Left forelimb (tissue), 1 donor: ENCODE data around the gene ZNF100.
"Not testable (repeated sequence)": the region's sequence is repeated elsewhere in the genome, so short reads cannot be mapped to it uniquely, and the experiment has no call there.

ENCODE experiments used
- DNase-seq: peaks from one replicate; pipeline ENCODE4 v3.0.0-alpha.2; 2018; ENCODE audit warnings: low spot score

The ZNF100 gene

GRCh38 chr19:21767065-21767800 lies at the start of gene ZNF100:
Gene ZNF100 (minus strand): TSS chr19:21767579. CDS start chr19:21767429, 150 bp downstream.
- peak; percentile 92 for DNase-seq

GRCh38 chr19:21812448-21812847 lies 45.1 kb upstream of the ZNF100 start:
- no peak for DNase-seq

- not testable (repeated sequence) for DNase-seq
These were observed 41.1 kb upstream of the ZNF100 start for GRCh38 chr19:21808400-21809000.

- no peak for DNase-seq
These were observed 22.2 kb upstream of the ZNF100 start for GRCh38 chr19:21789466-21790085.

GRCh38 chr19:21786936-21787335 lies 19.6 kb upstream of the ZNF100 start:
- no peak for DNase-seq

GRCh38 chr19:21775792-21776191 lies 8.4 kb upstream of the ZNF100 start:
- not testable (repeated sequence) for DNase-seq

- DNase-seq, result not testable (repeated sequence)
These were observed 694 bp downstream of the ZNF100 start for GRCh38 chr19:21766705-21767064.

- no peak for DNase-seq
These were observed 2.2 kb downstream of the ZNF100 start for GRCh38 chr19:21765151-21765550.

GRCh38 chr19:21761547-21761946 lies 5.8 kb downstream of the ZNF100 start:
- not testable (repeated sequence) for DNase-seq

GRCh38 chr19:21758296-21758695 lies 9.1 kb downstream of the ZNF100 start:
- DNase-seq, result no peak

- not testable (repeated sequence) for DNase-seq
These were observed 11.8 kb downstream of the ZNF100 start for GRCh38 chr19:21755555-21755954.

GRCh38 chr19:21751384-21751783 lies 16.0 kb downstream of the ZNF100 start:
- DNase-seq, result no peak

GRCh38 chr19:21750586-21751128 lies 16.7 kb downstream of the ZNF100 start:
- no peak for DNase-seq

GRCh38 chr19:21749090-21749489 lies 18.3 kb downstream of the ZNF100 start:
- DNase-seq, result no peak

- DNase-seq, result no peak
These were observed 19.3 kb downstream of the ZNF100 start for GRCh38 chr19:21748088-21748487.

GRCh38 chr19:21740559-21740958 lies 26.8 kb downstream of the ZNF100 start:
- DNase-seq, result no peak

GRCh38 chr19:21726942-21727747 lies 40.2 kb downstream of the ZNF100 start:
- DNase-seq, result not testable (repeated sequence)

GRCh38 chr19:21713761-21714160 lies 53.6 kb downstream of the ZNF100 start:
- no peak for DNase-seq

- no peak for DNase-seq
These were observed 57.9 kb downstream of the ZNF100 start for GRCh38 chr19:21709464-21709863.

GRCh38 chr19:21707878-21708277 lies 59.5 kb downstream of the ZNF100 start:
- DNase-seq, result not testable (repeated sequence)

GRCh38 chr19:21707065-21707464 lies 60.3 kb downstream of the ZNF100 start:
- no peak for DNase-seq

- DNase-seq, result no peak
These were observed 62.0 kb downstream of the ZNF100 start for GRCh38 chr19:21705393-21705792.
